IPS-18c (cell line): ENCODE data around the gene PRXL2A.
"Not testable (repeated sequence)": the region's sequence is repeated elsewhere in the genome, so short reads cannot be mapped to it uniquely, and the experiment has no call there.

Experiments used
- H3K4me3 ChIP-seq: 2 replicates; pipeline ENCODE4 v1.7.0; 2013; ENCODE audit warnings: low read depth, mild to moderate bottlenecking, low read length, moderate library complexity; ENCODE audit not compliant: insufficient read depth
- H3K9me3 ChIP-seq: one replicate; pipeline ENCODE4 v1.6.1; 2013; ENCODE audit warnings: mild to moderate bottlenecking, low read length, moderate library complexity; ENCODE audit not compliant: control insufficient read depth, insufficient read depth

PRXL2A gene, protein sequence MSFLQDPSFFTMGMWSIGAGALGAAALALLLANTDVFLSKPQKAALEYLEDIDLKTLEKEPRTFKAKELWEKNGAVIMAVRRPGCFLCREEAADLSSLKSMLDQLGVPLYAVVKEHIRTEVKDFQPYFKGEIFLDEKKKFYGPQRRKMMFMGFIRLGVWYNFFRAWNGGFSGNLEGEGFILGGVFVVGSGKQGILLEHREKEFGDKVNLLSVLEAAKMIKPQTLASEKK

DNA sequence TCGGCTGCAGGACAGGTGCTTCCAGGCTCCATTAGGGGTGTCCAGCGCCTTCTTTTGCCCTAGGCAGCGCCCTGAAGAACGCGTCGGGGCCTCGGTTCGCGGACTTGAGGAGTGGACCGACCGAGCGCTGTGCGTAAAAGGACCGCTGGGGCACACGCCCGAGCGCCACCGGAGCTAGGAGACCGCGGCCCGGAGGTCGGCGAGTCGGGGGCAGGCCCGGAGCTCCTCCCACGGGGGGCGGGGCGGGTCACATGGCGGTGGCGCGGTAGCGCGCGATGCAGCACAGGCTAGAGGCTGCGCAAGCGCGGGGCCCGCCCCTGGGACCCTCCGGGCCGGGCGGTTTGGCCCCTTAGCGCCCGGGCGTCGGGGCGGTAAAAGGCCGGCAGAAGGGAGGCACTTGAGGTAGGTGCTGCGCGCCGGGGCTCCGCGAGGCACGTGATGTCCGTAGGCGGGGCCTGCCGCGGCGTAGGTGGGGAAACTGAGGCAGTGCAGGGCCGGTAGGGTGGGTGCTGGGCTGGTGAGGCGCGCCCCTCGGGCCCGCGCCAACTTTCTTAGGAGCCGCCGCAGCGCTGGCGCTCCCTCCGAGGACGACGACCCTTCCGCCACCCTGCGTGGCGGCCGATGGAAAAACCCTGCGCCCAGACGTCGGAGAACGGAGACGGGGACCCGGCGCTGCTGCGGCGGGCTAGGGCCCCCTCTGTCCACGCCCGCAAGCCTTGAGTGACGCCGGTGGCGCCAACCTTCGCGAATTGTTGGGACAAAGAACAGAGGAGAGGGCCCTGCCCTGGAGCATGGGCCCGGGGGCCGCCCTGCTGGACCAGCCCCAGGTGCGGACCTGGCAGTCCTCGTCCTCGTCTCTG lies at the start of gene PRXL2A:
Gene PRXL2A (plus strand): TSS at position 310 of the 860 bp plus-strand sequence. CDS start 11,917 bp downstream, outside the sequence.
- H3K9me3 ChIP-seq, result peaks cover 2% of the 10 kb centered on the region
- peak within 1 kb of the TSS; percentile 80 for H3K4me3 ChIP-seq

DNA sequence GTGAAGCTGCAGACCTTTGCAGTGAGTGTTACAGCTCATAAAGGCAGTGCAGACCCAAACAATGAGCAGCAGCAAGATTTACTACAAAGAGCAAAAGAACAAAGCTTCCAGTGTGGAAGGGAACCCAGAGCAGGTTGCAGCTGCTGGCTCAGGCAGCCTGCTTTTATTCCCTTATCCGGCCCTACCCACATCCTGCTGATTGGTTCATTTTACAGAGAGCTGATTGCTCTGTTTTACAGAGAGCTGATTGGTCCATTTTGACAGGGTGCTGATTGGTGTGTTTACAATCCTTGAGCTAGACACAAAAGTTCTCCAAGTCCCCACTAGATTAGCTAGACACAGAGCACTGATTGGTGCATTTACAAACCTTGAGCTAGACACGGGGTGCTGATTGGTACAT lies 49.4 kb upstream of the PRXL2A start:
- not testable (repeated sequence) for H3K4me3 ChIP-seq, H3K9me3 ChIP-seq

DNA sequence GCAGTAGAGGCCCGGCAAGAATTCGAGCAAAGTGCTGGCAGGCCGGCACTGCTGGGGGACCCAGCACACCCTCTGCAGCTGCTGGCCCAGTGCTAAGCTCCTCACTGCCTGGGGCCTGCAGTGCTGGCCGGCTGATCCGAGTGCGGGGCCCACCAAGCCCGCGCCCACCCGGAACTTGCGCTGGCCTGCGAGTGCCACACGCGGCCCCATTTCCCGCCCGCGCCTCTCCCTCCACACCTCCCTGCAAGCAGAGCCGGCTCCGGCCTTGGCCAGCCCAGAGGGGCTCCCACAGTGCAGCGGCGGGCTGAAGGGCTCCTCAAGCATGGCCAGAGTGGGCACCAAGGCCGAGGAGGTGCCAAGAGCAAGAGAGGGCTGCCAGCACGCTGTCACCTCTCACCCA lies 48.7 kb upstream of the PRXL2A start:
- H3K9me3 ChIP-seq, result no peaks in the 10 kb centered on the region
- no peak overlapping the region for H3K4me3 ChIP-seq

DNA sequence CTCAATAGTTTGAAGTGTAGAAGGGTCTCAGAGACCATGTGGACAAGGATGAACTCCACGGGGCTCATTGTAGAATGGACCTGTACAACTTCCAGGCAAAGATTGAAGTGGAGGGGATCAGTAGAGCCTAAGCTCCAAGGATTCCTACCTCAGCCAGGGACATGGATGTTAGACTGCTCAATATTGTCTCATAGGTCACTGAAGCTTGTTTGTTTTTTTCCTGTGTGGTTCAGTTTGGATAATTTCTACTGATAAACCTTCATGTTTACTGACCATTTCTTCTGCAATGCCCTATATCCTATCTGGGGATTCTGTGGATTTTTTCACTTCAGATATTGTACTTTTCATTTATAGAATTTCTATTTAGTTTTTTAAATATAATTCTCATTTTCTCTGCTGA lies 42.8 kb upstream of the PRXL2A start:
- no peaks in the 10 kb centered on the region for H3K9me3 ChIP-seq
- no peak overlapping the region for H3K4me3 ChIP-seq

DNA sequence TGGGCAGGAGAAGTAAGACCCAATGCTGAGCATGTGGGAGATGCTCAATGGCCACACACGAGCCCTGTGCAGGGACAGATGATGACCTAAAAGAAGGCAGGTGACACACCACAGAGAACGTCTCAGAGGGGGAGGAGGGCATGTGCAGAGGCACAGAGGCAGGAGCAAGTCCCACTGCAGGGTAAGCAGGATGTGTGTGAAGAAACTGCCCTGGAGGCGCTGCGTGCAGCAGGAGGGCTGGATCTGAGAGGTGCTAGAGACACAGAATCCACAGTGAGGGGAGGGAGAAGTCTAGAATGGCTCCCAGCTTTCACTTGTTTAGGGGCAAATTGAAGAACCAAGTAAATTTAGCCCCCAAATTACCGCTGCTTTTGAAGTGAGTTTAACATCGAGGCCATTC lies 36.9 kb upstream of the PRXL2A start:
- Histone ChIP-seq H3K4me3 (no peak overlapping the region), H3K9me3 (no peaks in the 10 kb centered on the region)

DNA sequence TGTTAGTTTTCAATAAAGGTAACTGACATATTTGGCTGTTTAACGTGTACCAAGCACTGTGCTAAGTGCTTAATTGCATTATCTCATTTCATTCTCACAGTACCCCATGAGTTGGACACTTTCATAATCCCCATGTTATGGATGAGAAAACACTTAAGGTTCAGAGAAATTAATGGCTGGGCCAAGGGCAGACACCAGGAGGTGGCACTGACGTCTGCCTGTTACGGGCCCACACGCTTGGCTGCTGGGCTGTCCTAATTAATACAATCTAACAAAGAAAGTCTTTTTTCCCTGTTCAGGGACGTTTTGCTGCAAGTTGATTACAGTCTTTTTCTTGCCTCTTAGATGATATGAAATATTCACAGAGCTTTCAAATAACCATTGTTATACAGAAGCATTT lies 35.7 kb upstream of the PRXL2A start:
- H3K9me3 ChIP-seq, result no peaks in the 10 kb centered on the region

DNA sequence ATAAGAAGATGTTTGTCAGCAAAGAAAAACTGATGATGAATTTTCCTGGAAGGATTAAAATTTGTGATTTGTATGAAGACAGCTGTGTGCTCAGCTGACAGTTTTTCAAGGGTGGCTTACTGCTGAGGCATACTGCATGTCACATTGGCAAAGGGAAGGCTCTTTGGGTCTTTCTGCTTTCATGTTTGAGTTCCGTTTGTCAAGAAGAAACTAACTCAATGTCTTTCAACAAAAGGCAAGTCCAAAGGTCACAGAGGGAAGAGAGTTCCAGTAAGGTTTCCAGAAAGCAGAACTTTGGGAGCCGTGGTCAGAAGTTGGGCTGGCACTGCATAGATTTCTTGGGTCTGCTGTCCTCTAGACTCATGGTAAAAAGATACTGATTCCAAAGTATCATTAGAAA lies 34.8 kb upstream of the PRXL2A start:
- H3K4me3 ChIP-seq, result no peak overlapping the region
- no peaks in the 10 kb centered on the region for H3K9me3 ChIP-seq

More for the DNA sequence above, 35.7 kb upstream of the PRXL2A start:
- no peak overlapping the region for H3K4me3 ChIP-seq

DNA sequence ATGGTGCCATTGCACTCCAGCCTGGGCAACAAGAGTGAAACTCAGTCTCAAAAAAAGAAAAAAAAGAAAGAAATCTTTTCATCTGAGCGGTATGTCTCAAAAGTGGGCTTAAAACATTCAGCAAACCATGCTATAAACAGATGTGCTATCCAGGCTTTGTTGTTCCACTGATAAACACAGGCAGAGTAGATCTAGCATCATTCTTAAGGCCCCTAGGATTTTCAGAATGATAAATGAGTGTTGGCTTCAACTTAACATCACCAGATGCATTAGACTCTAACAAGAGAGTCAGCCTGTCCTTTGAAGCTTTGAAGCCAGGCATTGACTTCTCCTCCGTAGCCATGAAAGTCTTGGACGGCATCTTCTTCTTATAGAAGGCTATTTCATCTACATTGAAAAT lies 28.6 kb upstream of the PRXL2A start:
- Histone ChIP-seq H3K4me3 (no peak overlapping the region), H3K9me3 (no peaks in the 10 kb centered on the region)

DNA sequence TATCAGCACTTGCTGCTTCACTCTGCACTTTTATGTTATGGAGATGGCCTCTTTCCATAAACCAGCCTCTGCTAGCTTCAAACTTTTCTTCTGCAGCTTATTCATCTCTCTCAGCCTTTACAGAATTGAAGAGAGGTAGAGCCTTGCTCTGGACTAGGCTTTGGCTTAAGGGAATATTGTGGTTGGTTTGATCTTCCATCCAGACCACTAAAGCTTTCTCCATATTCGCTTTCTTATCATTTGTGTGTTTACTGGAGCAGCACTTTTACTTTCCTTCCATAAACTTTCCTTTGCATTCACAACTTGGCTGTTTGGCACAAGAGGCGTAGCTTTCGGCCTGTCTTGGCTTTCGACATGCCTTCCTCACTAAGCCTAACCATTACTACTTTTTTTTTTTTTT lies 28.2 kb upstream of the PRXL2A start:
- H3K4me3 ChIP-seq, result no peak overlapping the region
- no peaks in the 10 kb centered on the region for H3K9me3 ChIP-seq

DNA sequence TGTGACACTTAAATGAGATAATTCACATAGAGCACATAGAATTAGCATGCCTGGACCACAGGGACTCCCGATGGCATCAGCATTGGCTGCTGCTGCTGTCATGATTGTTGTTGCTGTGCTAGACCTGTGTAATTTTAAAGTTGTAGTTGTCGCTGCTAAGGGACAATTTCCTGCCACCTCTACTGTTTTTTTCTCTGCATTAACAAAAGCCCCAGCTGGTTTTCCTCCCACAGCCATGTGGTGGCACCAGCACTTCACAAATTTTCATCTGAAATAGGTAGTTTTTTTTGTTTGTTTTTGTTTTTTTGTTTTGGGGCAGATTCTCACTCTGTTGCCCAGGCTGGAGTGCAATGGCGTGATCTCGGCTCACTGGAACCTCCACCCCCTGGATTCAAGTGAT lies 25.4 kb upstream of the PRXL2A start:
- Histone ChIP-seq H3K4me3 (no peak overlapping the region), H3K9me3 (no peaks in the 10 kb centered on the region)

DNA sequence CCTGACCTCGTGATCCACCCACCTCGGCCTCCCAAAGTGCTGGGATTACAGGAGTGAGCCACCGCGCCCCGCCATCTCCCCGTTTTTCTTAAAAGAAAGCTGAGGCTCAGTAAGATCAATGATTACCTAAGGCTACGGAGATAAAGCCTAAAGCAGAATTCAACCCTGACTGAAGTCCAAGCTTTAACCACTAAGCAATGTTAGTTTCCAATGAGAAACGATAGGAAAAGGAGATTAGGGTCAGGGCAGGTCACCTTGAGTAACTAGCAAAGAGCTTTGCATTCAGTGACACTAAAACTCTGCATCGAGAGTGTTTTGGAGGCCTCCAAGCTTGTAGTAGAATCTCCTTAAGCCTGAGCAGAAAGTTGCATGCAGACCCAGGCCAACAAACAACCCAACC lies 17.6 kb upstream of the PRXL2A start:
- Histone ChIP-seq H3K4me3 (no peak overlapping the region), H3K9me3 (no peaks in the 10 kb centered on the region)

DNA sequence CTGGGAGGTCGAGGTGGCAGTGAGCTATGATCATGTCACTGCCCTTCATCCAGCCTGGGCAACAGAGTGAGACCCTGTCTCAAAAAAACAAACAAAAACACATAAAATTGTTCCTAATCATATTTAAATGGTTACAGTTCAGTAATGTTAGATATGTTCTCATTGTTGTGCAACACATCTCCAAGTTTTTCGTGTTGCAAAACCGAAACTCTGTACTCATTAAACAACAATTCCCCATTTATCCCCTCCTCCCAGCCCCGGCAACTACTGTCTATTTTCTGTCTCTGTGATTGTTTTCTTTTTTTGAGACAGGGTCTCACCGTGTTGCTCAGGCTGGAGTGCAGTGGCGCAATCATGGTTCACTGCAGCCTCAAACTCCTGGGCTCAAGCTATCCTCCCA lies 16.1 kb upstream of the PRXL2A start:
- H3K4me3 ChIP-seq, result no peak overlapping the region
- H3K9me3 ChIP-seq, result no peaks in the 10 kb centered on the region

DNA sequence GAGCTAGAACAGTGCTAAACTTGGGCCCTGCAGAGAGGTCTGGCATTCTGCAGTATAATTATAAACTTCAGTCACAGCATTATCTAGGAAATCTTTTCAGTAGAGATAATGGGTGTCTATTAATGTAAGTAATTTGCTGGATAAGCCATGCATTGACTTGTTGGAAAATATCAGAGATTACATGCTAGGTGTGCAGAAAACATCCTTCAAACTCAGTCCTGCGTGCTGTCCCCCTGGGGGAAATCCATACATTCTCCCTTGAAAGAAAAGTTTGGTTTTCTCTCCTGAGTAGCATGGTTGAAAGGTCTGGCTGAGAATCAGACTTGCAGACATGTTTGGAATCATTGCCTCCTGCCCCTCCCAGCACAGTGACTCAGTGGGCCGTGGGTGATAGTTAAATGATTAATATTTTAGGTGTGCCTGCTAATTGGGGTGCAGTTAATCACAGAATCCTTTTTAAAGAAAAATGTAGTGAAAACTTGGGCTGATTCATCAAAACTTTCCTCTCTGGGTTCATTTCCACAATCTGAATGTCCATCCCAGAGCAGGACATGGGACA lies 13.9 kb upstream of the PRXL2A start:
- H3K4me3 ChIP-seq, result no peak overlapping the region
- H3K9me3 ChIP-seq, result no peaks in the 10 kb centered on the region

DNA sequence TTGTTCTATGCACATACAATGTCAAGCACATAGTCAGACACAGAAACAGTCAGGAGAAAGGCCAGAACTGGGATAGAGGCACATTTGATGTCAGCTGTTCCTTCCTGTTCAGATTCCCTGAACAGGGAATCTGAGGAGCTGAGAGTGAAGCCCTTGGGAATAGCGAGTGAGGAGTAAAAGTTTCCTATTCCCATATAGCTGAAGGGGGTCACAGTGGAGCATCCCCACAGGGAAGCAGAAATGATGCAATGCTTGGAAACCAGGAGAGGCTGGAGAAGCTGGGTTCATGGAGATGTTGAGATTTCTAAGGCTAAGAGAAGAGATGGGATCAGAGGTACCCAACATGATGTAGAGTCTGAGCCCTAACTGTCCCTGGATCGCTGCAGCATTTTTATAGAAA lies 11.3 kb upstream of the PRXL2A start:
- H3K4me3 ChIP-seq, result no peak overlapping the region

DNA sequence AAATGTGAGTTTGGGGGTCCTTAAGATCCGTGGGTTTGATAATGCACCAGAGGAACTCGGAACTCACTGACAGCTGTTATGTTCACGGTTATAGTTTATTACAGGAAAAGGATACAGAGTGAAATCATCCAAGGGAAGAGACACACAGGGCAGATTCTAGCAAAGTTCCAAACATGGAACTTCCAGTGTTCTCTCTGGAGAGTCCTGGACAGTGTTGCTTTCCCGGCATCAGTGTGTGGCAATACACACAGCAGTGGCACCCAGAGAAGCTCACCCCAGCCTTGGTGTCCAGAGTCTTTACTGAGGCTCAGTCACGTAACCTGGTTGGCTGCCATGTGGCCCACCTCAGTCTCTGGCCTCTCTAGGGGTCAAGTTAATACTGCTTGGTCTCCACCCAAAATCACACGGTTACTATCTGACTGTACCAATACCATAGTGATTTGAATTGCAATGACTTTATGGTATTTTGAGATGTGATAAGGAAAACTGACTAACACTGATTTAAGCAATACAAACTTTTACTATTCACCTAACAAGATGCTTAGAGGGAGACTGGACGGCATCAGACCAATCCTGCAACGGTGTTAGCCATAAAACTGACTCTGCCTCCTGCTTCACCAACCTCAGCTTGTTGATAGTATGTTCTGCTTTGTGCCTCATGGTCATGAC lies 8.1 kb upstream of the PRXL2A start:
- H3K9me3 ChIP-seq, result no peaks in the 10 kb centered on the region
- no peak overlapping the region for H3K4me3 ChIP-seq

More for the DNA sequence above, 11.3 kb upstream of the PRXL2A start:
- H3K9me3 ChIP-seq, result no peaks in the 10 kb centered on the region

DNA sequence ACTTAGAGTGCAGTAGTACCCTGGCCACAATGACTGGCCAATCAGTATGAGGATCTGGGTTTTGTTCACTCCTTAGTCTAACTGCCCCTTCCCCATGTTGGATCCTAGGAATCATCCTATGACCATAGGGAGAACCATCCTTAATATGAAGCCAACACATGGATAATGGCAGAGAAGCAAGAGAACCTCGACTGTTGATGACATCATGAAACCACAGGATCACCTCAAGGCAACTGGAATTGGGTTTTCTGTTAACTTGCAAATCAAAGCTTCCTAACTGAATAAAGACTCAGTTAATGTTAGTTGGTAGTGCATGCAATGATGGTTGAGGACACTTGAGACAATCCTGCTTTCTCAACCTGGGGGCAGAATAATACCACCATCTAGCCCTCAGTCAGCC lies 3.3 kb upstream of the PRXL2A start:
- H3K4me3 ChIP-seq, result no peak overlapping the region
- H3K9me3 ChIP-seq, result peaks cover 2% of the 10 kb centered on the region

DNA sequence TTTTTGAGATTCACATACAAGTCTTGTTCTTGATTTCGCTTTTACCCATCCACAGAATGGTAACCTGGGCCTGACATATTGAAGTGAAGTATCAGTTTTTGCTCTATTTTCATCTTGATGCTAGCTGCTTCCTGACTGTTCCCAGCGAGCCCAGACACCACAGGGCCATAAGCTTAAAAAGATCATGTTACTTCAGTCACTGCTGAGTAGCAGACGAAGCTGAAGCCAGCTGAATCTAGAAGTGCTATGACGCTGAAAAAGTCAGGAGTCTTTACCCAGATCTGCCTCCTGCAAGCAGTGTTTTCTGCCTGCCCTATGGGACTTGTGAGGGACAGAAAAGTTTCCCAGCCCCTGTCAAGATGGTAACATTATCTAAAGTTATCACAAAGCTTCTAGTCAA lies 2.7 kb upstream of the PRXL2A start:
- H3K9me3 ChIP-seq, result peaks cover 2% of the 10 kb centered on the region
- no peak overlapping the region for H3K4me3 ChIP-seq

DNA sequence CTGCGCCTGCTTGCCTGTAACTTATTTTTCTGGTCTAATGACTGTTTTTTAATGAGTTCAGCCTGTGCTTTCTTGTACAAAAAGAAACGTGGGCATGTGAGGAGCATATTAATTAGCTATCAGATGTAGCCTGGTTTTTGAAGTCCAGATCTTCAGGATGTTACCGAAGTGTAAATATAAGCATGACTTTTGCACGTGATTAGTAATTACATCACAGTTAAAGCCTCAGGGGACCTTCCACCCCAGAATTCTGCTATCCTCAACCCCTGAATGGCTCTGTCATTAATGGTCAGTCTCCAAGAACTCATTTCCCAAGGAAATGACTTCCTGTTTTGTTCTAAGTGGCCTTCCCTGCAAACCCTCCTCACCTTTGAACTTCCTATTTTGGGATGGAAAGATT lies 2.1 kb upstream of the PRXL2A start:
- Histone ChIP-seq H3K9me3 (peaks cover 2% of the 10 kb centered on the region), H3K4me3 (no peak overlapping the region)
